Measurements from ENCODE around the gene STK4.

STK4 gene

GRCh38 chr20:45047581-45048119 is 81.3 kb downstream of the STK4 start:
- Histone ChIP-seq H3K4me1 (ENCODE audit: control insufficient read depth, insufficient read depth, low read length, poor library complexity, severe bottlenecking) (peaks cover 48% of the 10 kb centered on the region), H3K4me3 (ENCODE audit: insufficient read depth, low read depth, low read length, poor library complexity, severe bottlenecking) (no peak overlapping the region), H3K9me3 (ENCODE audit: control insufficient read depth, low read length) (no peaks in the 10 kb centered on the region), H3K27ac (ENCODE audit: insufficient read depth, low read length, poor library complexity, severe bottlenecking) (no peak overlapping the region), H3K27me3 (replicated peaks; ENCODE audit: control insufficient read depth, insufficient read depth, low read length, poor library complexity, severe bottlenecking) (no peaks in the 10 kb centered on the region), H3K36me3 (ENCODE audit: control insufficient read depth, insufficient read depth, low read length) (peaks cover 53% of the 10 kb centered on the region)
- DNase-seq = no peak

DNA sequence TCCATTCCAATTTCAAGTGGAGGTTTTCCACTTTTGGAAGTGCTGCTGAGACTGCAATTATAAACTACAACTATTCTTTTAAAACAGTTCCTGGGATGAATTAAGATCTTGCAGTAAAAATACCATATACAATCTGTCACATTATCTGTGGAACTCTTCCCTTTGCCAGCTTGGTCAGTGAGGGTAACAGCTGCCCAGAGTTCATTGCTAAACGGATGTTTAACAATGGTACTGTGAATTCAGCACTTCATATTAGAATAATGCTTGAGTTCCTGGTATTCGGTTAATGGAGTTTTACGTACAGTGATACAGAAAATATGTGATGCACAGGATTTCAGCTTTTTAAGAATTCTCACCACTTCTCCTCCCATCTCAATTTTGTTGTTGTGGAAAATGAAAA is 83.1 kb downstream of the STK4 start:
- DNase-seq = no peak
- Histone ChIP-seq H3K27ac (ENCODE audit: insufficient read depth, low read length, poor library complexity, severe bottlenecking) (no peak overlapping the region), H3K27me3 (replicated peaks; ENCODE audit: control insufficient read depth, insufficient read depth, low read length, poor library complexity, severe bottlenecking) (no peaks in the 10 kb centered on the region), H3K4me1 (ENCODE audit: control insufficient read depth, insufficient read depth, low read length, poor library complexity, severe bottlenecking) (peaks cover 59% of the 10 kb centered on the region), H3K4me3 (ENCODE audit: insufficient read depth, low read depth, low read length, poor library complexity, severe bottlenecking) (no peak overlapping the region), H3K9me3 (ENCODE audit: control insufficient read depth, low read length) (no peaks in the 10 kb centered on the region), H3K36me3 (ENCODE audit: control insufficient read depth, insufficient read depth, low read length) (peaks cover 49% of the 10 kb centered on the region)

DNA sequence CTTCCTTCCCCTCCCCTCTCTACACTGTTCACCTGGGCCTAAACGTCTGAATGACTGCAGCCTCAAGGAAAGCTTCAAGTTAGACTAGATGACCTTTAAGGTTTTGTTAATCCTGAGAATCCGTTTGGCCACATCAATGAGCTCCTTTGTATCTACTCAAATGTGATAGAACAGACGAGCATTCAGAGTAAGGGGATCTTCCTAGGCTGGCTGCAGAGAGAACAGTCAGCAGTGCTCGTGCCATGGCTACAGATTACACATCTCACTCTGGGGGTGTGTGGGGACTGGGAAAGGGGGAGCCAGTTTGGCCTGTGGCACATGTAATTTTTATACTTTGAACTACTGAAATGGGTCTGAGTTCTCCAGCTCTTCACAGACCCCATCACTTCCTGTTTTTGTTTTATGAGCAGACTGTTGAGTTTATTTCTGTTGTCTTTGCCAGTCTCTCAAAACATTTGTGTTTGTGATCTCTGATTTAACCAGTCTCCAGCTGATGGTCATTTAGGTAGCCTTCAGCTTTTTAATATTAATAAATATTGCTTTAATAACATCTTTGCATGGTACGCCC is 83.7 kb downstream of the STK4 start:
- peaks cover 50% of the 10 kb centered on the region for H3K36me3 ChIP-seq (ENCODE audit: control insufficient read depth, insufficient read depth, low read length)

DNA sequence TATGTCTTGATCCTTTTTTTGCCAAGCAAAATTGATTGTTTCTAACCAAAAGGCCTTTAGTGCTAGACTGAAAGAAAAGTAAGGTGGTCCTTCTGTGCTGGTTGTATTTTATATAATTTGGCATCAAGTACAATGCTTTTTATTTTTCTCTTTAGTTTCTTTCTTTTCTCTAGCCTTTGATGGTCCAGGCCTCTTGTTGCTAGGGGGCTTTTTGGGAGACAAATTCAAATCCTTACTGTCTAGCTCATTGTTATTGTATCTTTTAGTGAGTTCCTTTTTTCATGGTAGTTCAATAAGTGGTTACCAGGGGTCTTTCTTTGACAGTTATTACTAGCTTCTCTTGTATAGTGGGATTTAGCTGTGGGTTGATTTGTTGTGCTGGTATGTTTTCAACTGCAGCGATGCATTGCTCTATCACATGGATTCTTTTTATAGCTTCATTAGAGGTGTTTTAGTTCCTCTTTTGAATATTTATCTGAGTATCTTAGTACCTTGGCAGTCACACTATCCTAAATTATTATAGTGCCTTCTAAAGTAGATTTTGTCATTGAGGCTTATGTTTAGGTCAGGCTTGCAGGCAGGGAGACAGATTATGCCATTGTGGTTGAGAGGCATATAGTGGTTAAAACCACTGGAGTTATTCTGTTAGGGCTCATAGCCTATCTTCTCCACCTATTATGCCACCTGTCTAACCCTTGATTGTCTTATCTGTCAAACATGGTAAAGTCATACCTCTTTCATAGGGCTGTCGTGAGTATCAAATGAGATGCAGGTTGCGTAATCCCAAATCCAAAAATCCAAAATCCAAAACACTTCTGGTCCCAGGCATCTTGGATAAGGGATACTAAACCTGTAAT is 85.1 kb downstream of the STK4 start:
- Histone ChIP-seq H3K27me3 (replicated peaks; ENCODE audit: control insufficient read depth, insufficient read depth, low read length, poor library complexity, severe bottlenecking) (no peaks in the 10 kb centered on the region), H3K27ac (ENCODE audit: insufficient read depth, low read length, poor library complexity, severe bottlenecking) (peak overlapping the region; percentile 1), H3K4me1 (ENCODE audit: control insufficient read depth, insufficient read depth, low read length, poor library complexity, severe bottlenecking) (peaks cover 57% of the 10 kb centered on the region), H3K4me3 (ENCODE audit: insufficient read depth, low read depth, low read length, poor library complexity, severe bottlenecking) (no peak overlapping the region), H3K9me3 (ENCODE audit: control insufficient read depth, low read length) (no peaks in the 10 kb centered on the region), H3K36me3 (ENCODE audit: control insufficient read depth, insufficient read depth, low read length) (peaks cover 49% of the 10 kb centered on the region)
- no peak for DNase-seq

More for the DNA sequence above, 83.7 kb downstream of the STK4 start:
- Histone ChIP-seq H3K27me3 (replicated peaks; ENCODE audit: control insufficient read depth, insufficient read depth, low read length, poor library complexity, severe bottlenecking) (no peaks in the 10 kb centered on the region), H3K9me3 (ENCODE audit: control insufficient read depth, low read length) (no peaks in the 10 kb centered on the region), H3K27ac (ENCODE audit: insufficient read depth, low read length, poor library complexity, severe bottlenecking) (no peak overlapping the region), H3K4me3 (ENCODE audit: insufficient read depth, low read depth, low read length, poor library complexity, severe bottlenecking) (no peak overlapping the region), H3K4me1 (ENCODE audit: control insufficient read depth, insufficient read depth, low read length, poor library complexity, severe bottlenecking) (peaks cover 60% of the 10 kb centered on the region)
- DNase-seq = no peak

- H3K27ac ChIP-seq (ENCODE audit: insufficient read depth, low read length, poor library complexity, severe bottlenecking) = peak overlapping the region; percentile 10
- H3K9me3 ChIP-seq (ENCODE audit: control insufficient read depth, low read length) = no peaks in the 10 kb centered on the region
- H3K4me1 ChIP-seq (ENCODE audit: control insufficient read depth, insufficient read depth, low read length, poor library complexity, severe bottlenecking) = peaks cover 53% of the 10 kb centered on the region
- no peak for DNase-seq
- H3K4me3 ChIP-seq (ENCODE audit: insufficient read depth, low read depth, low read length, poor library complexity, severe bottlenecking) = no peak overlapping the region
- peaks cover 50% of the 10 kb centered on the region for H3K36me3 ChIP-seq (ENCODE audit: control insufficient read depth, insufficient read depth, low read length)
- H3K27me3 ChIP-seq (replicated peaks; ENCODE audit: control insufficient read depth, insufficient read depth, low read length, poor library complexity, severe bottlenecking) = no peaks in the 10 kb centered on the region
These were observed 86.6 kb downstream of the STK4 start for GRCh38 chr20:45052698-45053429.

DNA sequence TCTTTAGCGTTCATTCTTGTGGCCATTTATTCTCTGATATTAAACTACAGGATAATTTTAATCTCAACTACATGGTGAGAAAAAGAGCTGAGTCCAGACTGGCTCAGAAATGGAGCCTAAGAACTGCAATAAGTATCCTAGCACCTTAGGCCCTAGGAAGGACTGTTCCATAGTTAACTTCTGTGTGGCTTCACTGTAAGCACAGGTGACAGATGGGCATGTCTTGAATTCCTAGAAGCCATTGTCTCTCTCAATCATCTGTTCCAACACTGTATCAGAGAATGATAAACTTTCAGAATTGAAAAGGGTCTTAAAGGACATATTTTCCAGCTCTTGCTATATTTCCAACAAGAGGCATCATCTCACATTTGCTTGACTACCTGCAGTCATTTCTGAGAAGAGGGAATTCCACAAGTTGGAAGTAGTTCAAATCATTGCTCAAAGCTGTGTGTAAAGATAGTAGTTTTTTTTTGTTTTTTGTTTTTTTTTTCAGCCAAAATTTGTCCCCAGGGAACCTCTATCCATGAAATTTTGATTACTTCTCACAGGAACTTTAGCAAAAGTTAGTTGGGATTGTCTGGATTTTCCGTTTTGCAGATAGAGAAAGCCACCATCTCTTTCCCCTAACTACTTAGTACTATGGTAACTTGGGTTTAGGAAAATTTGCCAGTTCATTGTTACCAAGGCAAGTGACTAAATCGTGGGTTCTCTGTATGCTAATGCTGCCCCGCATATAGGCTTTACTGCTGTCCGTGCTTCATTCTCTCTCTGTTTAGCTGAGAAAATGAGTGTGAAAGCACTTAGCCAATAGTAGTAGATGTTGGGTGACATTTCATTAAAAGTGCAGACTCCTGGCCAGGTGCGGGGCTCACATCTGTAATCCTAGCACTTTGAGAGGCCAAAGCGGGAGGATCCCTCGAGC is 87.4 kb downstream of the STK4 start:
- no peak for DNase-seq
- H3K27ac ChIP-seq (ENCODE audit: insufficient read depth, low read length, poor library complexity, severe bottlenecking) = peak overlapping the region; percentile 10
- no peak overlapping the region for H3K4me3 ChIP-seq (ENCODE audit: insufficient read depth, low read depth, low read length, poor library complexity, severe bottlenecking)
- H3K4me1 ChIP-seq (ENCODE audit: control insufficient read depth, insufficient read depth, low read length, poor library complexity, severe bottlenecking) = peaks cover 52% of the 10 kb centered on the region
- no peaks in the 10 kb centered on the region for H3K27me3 ChIP-seq (replicated peaks; ENCODE audit: control insufficient read depth, insufficient read depth, low read length, poor library complexity, severe bottlenecking)
- no peaks in the 10 kb centered on the region for H3K9me3 ChIP-seq (ENCODE audit: control insufficient read depth, low read length)
- H3K36me3 ChIP-seq (ENCODE audit: control insufficient read depth, insufficient read depth, low read length) = peaks cover 45% of the 10 kb centered on the region

- Histone ChIP-seq H3K4me1 (ENCODE audit: control insufficient read depth, insufficient read depth, low read length, poor library complexity, severe bottlenecking) (peaks cover 38% of the 10 kb centered on the region), H3K9me3 (ENCODE audit: control insufficient read depth, low read length) (no peaks in the 10 kb centered on the region), H3K4me3 (ENCODE audit: insufficient read depth, low read depth, low read length, poor library complexity, severe bottlenecking) (no peak overlapping the region), H3K27me3 (replicated peaks; ENCODE audit: control insufficient read depth, insufficient read depth, low read length, poor library complexity, severe bottlenecking) (no peaks in the 10 kb centered on the region), H3K36me3 (ENCODE audit: control insufficient read depth, insufficient read depth, low read length) (peaks cover 52% of the 10 kb centered on the region), H3K27ac (ENCODE audit: insufficient read depth, low read length, poor library complexity, severe bottlenecking) (no peak overlapping the region)
- DNase-seq = no peak
These were observed 88.7 kb downstream of the STK4 start for GRCh38 chr20:45055056-45055455.

- H3K9me3 ChIP-seq (ENCODE audit: control insufficient read depth, low read length) = no peaks in the 10 kb centered on the region
These were observed 90.3 kb downstream of the STK4 start for GRCh38 chr20:45056473-45057173.

More at GRCh38 chr20:45056473-45057173, 90.3 kb downstream of the STK4 start:
- Histone ChIP-seq H3K4me1 (ENCODE audit: control insufficient read depth, insufficient read depth, low read length, poor library complexity, severe bottlenecking) (peaks cover 26% of the 10 kb centered on the region), H3K36me3 (ENCODE audit: control insufficient read depth, insufficient read depth, low read length) (peaks cover 53% of the 10 kb centered on the region), H3K27me3 (replicated peaks; ENCODE audit: control insufficient read depth, insufficient read depth, low read length, poor library complexity, severe bottlenecking) (no peaks in the 10 kb centered on the region), H3K4me3 (ENCODE audit: insufficient read depth, low read depth, low read length, poor library complexity, severe bottlenecking) (no peak overlapping the region), H3K27ac (ENCODE audit: insufficient read depth, low read length, poor library complexity, severe bottlenecking) (no peak overlapping the region)
- no peak for DNase-seq

Measured in effector memory CD4-positive, alpha-beta T cell (primary cell).